Measurements from ENCODE around the gene BEND6.
A peak's percentile ranks its signal among the peaks of the same experiment; 100 is the strongest.
"Not testable (repeated sequence)": the region's sequence is repeated elsewhere in the genome, so short reads cannot be mapped to it uniquely, and the experiment has no call there.

Gene BEND6

DNA sequence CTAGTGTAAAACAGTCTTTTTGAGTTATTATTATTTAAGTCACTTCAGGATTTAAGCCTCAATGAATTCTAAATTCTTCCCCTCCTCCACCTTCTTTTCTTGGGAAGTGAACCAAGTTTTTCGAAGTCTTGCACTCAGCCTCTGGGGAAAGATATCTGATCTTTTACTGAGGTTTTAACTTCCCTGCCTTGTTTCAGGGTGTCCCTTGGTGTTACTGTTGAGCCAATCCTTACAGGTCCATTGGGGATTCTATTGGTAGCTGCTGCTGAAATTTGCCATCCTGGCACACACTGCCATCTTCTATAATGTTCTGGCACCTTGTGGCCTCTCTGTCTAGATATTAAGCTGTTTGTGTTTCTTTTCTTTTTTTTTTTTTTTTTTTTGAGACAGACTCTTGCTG lies 31.7 kb downstream of the BEND6 start:
- no peak for DNase-seq

DNA sequence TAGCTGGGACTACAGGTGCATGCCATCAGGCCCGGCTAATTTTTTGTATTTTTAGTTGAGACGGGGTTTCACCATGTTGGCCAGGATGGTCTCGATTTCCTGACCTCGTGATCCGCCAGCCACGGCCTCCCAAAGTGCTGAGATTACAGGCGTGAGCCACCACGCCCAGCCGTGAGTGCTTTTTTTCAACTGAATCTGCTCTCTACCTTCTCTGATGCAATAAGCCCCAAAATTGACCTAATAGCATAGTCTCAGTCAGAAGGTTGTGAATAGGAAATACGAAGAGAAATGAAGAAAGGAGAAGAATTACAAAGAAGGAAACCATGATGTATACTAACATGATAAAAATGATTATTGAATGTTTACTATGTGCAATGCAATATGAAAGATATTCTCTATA lies 33.2 kb downstream of the BEND6 start:
- no peak for DNase-seq

DNA sequence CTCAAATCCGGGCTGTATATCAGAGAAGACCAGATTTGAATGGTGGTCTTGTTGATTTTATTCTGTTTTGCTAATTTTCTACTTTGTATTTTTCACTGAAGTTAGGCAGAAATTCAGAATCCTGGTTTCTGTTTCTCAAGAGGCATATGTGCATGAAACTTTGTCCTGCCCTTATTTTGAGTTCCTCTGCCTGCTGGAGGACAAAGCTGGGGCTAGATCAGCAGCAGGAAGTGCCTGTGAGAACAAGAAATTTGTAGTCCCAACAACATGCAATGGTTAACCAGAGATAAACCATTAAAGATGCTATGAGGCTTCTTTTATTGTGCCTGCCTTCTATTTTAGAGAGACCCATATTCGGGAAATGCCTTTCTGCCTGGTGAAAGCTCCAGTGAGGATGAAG lies 37.1 kb downstream of the BEND6 start:
- no peak for DNase-seq

DNA sequence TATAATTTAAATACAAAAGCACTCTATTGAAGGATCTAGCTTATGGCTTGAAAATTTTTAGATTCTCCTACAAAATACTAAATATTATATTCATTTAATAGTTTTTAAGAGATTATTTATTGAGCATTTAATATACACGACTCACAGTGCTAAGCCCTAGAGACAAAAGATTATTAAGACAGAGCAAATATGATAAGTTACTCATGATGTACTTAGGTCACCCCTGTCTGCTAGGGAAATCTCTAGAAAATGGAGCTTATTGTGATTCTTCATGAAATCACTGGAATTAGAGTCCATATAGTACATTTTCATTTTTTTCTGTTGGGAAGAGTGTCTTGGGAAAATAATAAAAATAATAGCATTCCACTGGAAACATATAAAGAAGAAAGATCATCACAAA lies 37.8 kb downstream of the BEND6 start:
- DNase-seq: no peak

DNA sequence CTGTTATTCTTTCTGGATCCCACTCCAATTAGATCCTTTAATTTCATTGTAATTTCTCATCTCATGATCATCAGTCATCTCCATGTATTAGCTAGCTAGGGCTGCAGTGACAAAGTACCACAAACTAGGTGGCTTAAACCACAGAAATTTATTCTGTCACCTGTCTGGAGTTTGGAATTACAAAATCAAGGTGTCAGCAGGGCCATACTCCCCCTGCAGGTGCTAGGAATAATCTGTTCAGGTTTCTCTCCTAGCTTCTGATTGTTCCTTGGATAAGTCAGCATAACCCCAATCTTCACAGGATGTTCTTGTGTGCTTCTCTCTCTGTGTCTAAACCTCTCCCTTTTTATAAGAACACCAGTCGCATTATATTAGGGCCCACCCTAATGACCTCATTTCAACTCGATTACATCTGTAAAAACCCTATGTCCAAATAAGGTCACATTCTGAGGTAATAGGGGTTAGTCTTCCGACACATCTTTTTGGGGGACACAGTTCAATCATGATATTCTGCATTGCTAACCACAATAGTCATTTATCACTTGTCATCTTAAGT lies 40.5 kb downstream of the BEND6 start:
- no peak for DNase-seq

DNA sequence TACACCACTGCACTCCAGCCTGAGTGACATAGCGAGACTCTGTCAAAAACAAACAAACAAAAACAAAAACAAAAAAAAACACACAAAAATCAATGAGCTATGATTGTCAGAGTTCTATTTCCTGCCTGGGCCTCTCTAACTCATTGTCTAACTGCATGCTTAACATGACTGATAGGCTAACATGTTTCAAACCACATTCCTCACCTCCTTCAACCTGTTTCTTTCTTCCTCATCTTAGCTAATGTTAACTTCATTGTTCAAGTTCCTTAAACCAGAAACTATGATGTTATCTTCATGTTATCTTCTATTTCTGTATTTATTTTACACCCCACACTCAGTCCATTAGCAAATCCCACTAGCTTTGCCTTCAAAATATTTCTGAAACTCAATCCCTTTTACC lies 41.5 kb downstream of the BEND6 start:
- DNase-seq: peak; percentile 18

DNA sequence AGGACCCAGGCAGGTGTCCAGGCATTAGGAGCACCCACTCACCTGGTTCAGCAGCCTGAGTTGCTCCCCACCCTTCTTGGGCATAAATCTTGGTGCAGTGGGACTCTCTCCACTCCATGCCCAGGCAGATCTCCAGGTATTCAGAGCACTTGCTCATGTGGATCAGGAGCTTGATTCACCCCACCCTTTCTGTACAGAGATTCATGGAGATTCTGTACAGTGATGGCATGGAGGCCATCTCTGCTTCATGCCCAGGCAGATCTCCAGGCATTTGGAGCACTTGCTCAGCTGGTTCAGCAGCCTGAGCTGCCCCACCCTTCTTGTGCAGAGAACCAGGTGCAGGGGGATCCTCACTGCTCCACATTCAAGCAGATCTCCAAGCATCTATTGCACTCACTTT lies 44.1 kb downstream of the BEND6 start:
- no peak for DNase-seq

DNA sequence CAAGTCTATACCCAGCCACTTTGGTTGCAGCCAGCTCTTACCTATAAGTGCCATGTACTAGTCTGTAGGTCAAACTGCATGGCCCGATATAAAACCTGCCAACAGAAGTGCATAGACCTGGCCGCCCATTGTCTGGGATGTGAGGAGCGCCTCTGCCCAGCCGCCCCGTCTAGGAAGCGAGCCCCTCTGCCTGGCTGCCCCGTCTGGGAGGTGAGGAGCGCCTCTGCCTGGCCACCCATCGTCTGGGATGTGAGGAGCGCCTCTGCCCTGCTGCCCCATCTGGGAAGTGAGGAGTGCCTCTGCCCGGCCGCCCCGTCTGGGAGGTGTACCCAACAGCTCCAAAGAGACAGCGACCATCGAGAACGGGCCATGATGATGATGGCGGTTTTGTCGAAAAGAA lies 44.8 kb downstream of the BEND6 start:
- not testable (repeated sequence) for DNase-seq

DNA sequence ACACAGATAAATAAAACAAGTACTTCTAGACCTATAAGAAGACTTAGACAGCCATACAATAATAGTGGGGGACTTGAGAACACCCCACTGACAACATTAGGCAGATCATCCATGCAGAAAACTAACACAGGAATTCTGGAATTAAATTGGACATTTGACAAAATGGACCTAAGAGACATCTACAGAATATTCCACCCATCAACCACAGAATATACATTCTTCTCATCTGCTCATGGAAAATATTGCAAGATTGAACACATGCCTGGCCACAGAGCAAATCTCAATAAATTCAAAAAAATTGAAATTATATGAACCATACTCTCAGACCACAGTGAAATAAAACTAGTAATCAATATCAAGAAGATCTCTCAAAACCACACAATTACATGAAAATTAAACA lies 47.3 kb downstream of the BEND6 start:
- DNase-seq: no peak

DNA sequence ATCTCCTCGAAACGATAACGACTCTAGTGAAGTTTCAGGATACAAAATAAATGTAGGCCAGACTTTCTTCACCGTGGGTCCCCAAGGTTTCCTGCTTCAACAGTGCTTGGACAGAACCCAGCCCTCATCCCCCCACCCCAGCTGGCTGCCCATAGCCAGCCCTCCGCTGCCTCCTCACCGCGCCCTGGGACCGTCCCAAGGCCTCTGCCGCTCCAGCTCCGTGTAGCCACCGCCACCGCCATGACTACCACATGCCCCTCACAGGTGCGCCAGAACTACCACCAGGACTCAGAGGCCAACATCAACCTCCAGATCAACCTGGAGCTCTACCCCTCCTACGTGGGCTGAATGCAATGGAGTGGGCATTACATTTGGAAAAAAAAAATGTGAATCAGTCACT lies 49.4 kb downstream of the BEND6 start:
- no peak for DNase-seq

DNA sequence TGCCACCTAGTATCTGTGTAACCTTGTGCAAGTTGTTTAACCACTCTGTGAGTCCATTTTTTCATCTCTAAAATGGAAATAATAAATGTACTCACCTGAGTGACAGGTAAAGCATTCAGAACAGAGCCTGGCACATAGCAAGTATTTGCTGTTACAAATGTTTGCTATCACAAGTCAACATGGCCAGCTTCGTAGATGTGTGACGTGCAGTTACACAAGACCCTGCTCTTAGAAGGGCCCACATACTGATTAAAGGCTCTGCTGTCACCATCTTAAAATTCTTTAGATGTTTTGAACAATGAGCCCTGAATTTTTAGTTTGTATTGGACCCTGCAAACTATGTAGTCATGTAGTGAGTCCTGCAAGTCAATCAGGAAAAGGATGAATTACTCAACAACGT lies 51.2 kb downstream of the BEND6 start:
- no peak for DNase-seq

DNA sequence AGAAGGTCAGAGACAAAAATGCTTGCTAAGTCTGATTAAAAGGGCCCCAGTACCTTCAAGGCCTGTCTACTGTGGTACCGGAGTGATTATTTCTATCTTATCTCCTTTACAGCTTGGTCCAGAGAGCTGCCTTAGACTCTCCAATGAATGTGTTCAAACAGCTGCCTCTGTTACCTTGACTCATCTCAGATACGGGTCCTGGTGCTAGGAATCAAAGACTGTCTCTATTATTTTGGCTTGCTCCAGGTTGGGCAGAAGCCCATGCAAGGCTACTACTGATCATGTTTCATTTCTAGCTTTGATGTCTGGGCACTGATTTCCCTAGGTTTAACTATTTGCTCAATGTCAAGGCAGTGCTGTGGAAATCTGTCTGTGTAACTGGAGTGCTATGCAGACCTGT lies 53.2 kb downstream of the BEND6 start:
- not testable (repeated sequence) for DNase-seq

DNA sequence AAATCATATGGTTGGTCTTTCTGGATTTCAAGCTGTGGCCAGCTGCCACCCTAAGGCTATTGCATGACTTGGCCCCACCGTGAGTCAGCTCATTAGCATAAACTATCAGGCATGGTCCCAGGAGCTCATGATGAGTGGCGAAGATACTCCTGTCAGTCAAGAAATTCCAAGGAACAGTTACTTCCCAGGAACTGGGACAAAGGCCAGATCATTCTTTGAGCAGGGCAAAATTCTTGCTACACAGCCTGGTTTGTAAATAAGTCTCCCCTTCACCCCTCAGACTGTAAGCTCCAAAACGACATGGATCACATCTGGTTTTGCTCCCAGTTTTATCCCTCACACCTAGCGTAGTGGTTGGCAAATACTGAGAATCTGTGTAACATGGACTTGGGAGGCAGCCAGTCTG lies 58.6 kb downstream of the BEND6 start:
- DNase-seq: no peak

DNA sequence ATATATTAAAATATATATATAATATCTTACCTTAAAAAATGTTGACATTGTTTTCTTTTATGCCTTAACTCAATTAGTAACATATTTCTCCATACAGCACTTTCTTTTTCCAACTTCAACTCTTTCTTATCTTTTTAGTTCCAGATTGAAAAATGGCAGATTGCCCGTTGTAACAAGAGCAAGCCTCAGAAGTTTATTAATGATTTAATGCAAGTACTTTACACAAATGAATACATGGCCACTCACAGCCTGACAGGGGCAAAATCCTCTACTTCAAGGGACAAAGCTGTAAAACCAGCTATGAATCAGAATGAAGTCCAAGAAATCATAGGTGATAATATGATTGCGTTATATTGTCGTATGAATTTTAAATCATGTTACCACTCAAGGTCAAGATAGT lies 62.2 kb downstream of the BEND6 start:
- peak; percentile 79 for DNase-seq

DNA sequence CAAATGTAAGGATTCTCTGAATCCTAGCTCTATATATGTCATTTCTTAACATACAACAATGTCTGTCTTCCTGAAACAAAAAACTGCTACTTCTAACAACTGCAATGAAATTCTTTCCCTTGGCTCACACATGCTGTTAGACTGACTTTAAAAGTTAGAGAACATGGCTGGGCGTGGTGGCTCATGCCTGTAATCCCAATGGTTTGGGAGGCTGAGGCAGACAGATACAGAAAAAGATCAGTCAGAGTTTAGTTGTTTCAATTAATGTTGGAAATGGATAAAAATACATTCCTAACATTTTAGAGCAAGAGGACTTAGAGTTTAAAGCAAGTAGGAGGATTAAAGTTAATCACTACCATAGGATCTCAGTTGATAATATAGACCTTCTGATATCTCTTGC lies 62.9 kb downstream of the BEND6 start:
- DNase-seq: peak; percentile 11

DNA sequence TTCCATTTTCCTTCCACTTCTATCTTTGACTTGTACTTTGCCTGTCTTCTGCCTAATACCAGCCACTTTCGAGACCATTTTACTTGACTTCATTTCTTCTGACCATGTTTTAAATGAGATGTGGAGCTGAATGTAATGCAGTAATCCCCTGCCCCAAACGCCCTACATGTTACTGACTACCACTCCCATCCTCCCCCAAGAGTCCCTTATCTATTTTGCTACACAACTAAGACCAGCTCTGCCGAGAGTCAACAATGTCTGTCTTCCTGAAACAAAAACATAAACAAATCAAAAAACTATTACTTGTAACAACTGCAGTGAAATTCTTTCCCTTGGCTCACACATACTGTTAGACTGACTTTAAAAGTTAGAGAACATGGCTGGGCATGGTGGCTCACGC lies 64.5 kb downstream of the BEND6 start:
- DNase-seq: peak; percentile 29

DNA sequence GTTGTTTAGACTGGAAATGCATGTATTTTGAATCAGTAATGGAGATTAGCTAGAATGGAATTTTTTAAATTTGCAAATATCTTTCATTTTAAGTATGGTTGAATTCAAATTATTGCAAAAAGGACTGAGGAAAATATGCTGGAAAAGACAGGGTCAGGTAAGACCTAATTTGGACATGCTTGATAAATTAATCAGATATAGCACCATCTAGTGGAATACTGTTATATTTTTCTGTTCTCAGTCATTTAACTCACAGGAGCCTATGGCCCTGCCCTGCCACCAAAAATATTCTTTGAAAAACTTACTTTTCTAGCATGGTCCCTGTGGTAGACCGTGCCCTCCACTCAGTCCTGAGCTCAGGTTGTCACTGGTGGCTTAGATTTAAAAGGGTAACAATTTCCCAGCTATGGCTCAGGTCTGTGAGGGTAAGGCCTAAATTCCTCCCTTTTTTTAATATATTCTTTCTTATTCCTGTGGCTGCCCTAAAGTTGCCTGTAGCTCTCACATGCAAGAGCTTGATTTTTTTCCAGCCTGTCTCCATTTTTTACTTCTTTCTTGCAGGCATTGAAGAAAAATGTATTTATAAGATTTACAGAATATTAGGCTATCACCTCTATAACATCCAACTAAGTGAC lies 66.3 kb downstream of the BEND6 start:
- DNase-seq: peak; percentile 85

DNA sequence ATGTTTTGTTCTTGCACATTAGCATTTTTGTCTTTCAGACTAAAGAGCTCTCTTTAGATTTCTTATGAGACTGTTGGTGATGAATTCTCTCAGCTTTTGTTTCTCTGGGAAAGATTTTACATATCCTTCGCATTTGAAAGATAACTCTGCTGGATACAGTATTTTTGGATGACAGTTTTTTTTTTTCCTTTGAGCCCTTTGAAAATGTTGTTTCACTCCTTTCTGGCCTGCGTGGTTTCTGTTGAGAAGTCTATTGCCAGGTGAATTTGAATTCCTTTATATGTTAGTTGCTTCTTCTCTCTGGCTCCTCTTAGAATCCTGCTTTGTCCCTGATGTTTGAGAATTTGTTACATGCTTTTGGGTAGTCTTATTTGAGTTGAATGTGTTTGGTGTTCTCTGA lies 69.4 kb downstream of the BEND6 start:
- DNase-seq: no peak

DNA sequence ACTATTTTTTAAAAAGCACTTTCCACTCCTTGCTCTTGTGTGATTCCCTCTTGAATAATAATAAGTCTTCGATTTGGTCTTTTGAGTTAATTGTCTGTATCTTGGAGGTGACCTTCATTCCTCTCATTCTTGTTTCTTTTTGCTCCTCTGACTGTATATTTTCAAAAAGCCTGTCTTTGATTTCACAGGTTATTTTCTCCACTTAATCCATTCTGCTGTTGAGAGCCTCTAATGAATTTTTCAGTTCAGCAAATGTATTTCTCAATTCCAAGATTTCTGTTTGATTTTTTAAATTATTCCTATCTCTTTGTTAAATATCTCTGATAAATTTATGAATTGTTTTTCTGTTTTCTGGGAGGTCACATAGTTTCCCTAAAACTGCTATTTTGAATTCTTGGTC lies 69.9 kb downstream of the BEND6 start:
- DNase-seq: no peak

DNA sequence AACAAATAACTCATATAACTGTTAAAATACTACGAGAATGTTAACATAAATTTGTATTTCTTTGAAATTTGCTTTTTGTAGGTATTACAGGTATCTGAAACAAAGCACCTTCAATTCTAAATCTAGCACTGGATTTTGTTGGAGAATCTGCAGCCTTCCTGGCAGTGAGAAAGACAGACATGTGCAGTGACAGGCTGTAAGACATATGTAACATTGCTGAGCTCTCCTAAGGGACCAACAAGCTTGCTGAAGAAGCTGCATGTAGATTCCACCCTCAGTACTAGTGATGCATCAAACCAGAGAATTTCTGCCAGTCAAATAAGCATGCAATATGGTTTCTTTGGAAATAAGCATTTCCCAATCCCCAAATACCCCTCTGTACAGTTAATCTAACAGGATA lies 71.1 kb downstream of the BEND6 start:
- no peak for DNase-seq

DNA sequence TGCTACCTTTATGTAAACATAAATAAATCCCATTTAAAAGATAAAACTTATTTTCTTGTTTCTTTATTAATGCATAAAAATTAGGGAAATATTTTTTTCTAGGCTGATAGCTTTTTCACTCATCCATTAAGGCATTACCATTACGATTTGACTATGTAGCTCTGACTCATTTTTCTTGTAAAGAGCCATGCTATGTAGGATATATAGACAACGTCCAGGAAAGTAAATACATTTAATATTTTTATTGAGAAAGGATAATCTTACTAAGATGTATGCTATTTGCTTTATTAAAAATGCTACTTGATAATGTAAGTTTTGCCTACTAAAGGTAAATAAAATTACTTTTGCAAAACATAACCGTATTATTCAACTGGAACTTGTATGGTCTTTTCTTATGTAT lies 72.4 kb downstream of the BEND6 start:
- no peak for DNase-seq

DNA sequence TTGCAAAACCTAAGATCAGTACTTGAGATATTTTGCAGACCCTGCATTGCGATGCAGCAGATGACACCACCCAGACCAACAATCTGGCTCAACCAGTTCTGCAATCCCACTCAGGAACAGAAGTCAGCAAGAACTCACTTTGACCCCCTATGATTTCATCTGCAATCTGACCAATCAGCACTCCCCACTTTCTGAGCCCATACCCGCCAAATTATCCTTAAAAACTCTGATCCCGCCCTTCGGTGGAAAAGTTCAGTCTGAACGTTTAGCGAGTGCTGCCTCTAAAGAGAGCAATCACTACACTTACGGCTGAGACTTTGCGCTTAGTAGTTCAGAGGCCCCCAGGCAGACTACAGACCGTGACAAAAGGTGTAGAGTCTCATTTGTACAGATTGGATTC lies 74.3 kb downstream of the BEND6 start:
- DNase-seq: no peak

DNA sequence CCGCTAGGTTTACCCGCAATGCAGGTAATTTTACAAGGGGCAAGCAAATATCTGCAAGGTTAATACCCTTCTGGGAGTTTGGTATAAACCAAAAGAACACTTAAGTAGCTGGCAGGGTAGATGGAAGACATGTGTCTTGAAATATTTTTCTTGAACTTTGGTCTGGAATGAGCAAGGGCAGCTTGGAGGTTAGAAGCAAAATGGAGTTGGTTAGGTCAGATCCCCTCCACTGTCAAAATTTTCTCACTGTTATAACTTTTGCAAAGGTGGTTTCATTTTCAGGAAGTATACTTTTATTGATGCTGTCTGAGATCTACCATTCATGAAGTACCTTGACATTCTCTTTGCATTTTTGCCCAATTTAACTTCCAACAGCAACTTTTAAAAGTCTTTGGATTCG lies 78.3 kb downstream of the BEND6 start:
- DNase-seq: no peak

DNA sequence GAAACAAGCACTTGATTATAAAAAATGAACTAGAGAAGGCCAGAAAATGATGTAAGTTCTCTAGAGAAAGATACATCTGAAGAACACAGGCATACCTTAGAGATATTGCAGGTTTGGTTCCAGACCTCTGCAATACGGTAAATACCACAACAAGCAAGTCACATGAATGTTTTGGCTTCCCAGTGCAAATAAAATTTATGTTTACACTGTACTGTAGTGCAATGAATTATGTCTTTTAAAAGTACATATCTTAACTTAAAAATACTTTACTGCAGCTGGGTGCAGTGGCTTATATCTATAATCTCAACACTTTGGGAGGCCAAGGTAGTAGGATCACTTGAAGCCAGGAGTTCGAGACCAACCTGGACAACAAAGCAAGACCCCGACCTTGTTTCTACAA lies 80.6 kb downstream of the BEND6 start:
- no peak for DNase-seq

DNA sequence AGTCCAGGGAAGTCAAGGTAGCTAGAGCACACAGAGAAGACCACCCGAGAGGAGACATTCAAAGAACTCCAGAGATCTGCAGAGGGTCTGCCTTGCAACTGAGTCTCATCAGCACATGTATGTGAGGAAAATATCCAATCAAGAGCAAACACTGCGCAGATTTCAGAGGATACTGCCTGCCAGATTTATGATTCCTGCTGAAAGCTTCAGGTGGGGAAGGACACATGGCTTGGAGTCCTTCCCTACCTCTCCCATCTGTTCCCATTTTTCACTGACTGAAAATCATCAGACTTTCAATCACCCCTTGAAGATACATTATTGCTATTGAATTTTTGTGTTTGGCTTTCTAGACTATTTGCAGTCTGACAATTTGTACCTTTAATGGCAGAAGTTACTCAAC lies 84.0 kb downstream of the BEND6 start:
- DNase-seq: no peak

DNA sequence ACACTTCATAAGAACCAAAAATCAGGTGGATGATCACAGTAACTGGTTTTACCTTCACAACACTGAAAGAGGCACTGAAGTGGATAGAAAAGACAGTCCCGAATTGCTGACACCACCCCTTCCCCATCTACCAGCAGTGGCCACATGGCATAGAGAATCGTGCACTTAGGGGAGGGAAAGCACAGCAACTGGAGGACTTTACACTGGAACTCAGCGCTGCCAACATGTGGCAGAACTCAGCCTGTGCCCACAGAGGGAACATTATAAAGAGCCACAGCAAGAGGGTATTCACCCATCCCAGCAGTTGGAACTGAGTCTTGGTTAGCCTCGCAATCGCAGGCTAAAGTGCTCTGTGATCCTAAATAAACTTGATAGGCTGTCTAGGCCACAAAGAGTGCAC lies 85.1 kb downstream of the BEND6 start:
- DNase-seq: peak; percentile 56

All from hematopoietic multipotent progenitor cell treated with erythropoietin and hydrocortisone succinate and interleukin-3 and kit ligand, for 6 days (in vitro differentiated cells).